Esophagus muscularis mucosa (tissue), 3 donors: ENCODE data around the gene FTSJ1.

Experiments
- POLR2A ChIP-seq: fragments of 450-650 bp; IDR thresholded peaks from one replicate; pipeline ENCODE4 v1.6.1; 2017; ENCODE audit warnings: antibody characterized with exemption, moderate library complexity, mild to moderate bottlenecking, low read depth
- POLR2AphosphoS5 ChIP-seq, 2 donors: sonication (generic); formaldehyde crosslinking; IDR thresholded peaks; one replicate each; pipeline ENCODE4 v1.6.1; 2017; ENCODE audit warnings: antibody characterized with exemption in 2 of 2
- TF ChIP-seq, protein P1 (sequence below), 3 experiments: fragments of 200-600 bp in 2 of 3; fragments of 450-650 bp in 1 of 3; sonication (generic) in 2 of 3; IDR thresholded peaks; one replicate each; pipeline ENCODE4 v1.5.1; 2017 to 2019; ENCODE audit warnings: antibody characterized with exemption in 3 of 3, mild to moderate bottlenecking in 2 of 3, moderate library complexity in 1 of 3

DNA sequence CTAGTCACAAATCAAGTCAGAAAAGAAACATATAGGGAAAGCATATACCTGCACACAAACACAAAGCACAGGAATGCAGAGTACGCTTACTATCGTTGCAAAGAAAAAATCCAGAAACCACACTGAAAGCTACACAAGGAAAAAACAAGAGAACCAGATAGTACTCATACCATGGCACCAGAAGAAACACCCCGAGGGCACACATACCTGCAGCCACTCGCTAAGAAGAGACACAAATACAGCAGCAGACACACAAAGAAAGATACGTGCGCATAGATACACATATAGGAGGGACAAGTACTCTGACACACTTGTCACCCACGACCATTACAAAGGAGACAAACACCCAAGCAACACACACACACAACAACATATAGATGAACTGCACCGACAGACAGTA is 4.5 kb upstream of the FTSJ1 start:
- TF ChIP-seq, protein P1, sequence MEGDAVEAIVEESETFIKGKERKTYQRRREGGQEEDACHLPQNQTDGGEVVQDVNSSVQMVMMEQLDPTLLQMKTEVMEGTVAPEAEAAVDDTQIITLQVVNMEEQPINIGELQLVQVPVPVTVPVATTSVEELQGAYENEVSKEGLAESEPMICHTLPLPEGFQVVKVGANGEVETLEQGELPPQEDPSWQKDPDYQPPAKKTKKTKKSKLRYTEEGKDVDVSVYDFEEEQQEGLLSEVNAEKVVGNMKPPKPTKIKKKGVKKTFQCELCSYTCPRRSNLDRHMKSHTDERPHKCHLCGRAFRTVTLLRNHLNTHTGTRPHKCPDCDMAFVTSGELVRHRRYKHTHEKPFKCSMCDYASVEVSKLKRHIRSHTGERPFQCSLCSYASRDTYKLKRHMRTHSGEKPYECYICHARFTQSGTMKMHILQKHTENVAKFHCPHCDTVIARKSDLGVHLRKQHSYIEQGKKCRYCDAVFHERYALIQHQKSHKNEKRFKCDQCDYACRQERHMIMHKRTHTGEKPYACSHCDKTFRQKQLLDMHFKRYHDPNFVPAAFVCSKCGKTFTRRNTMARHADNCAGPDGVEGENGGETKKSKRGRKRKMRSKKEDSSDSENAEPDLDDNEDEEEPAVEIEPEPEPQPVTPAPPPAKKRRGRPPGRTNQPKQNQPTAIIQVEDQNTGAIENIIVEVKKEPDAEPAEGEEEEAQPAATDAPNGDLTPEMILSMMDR (IDR thresholded peaks at IDR 0.05) = no peak
- TF ChIP-seq POLR2A = no peak
- TF ChIP-seq POLR2AphosphoS5 (IDR thresholded peaks at IDR 0.05) = no peak
